ENCODE measurements around the gene CARMIL3. TPM values are rescaled to one million over a fixed set of nuclear protein-coding genes. Genes with fewer than 3 reads are reported as not detected.

CARMIL3 gene
- total RNA-seq, 2 donors from 2014 or later = 0.59 to 3.9 TPM

- Histone ChIP-seq H3K9me3 (no peaks in the 10 kb centered on the region), H3K27ac (no peak overlapping the region), H3K36me3 (no peaks in the 10 kb centered on the region), H3K4me3 (no peak overlapping the region), H3K4me1 (replicated peaks) (no peaks in the 10 kb centered on the region), H3K27me3 (replicated peaks; ENCODE audit: insufficient read depth) (no peaks in the 10 kb centered on the region)
- WGBS = 82% methylated on average over 10 of the region's 10 CpGs
- no peak for TF ChIP-seq CTCF (IDR thresholded peaks at IDR 0.05)
- no peak for TF ChIP-seq POLR2A (IDR thresholded peaks at IDR 0.05)
- TF ChIP-seq POLR2AphosphoS5 (IDR thresholded peaks at IDR 0.05) = no peak
- DNase-seq (ENCODE audit: low spot score) = no peak
- intact Hi-C loops (cut with DNase I) = loop anchor here (5.0 kb wide), 1 partner anchor 51 kb away; no protein-coding TSS in a partner anchor
Measured at GRCh38 chr14:24055971-24056799, 4.4 kb downstream of the CARMIL3 start.

- intact Hi-C loops (cut with DNase I) = loop anchor here (5.0 kb wide), 1 partner anchor 51 kb away; no protein-coding TSS in a partner anchor
- Histone ChIP-seq H3K27me3 (replicated peaks; ENCODE audit: insufficient read depth) (no peaks in the 10 kb centered on the region), H3K9me3 (no peaks in the 10 kb centered on the region), H3K27ac (no peak overlapping the region), H3K36me3 (no peaks in the 10 kb centered on the region), H3K4me3 (no peak overlapping the region), H3K4me1 (replicated peaks) (no peaks in the 10 kb centered on the region)
- TF ChIP-seq POLR2AphosphoS5 (IDR thresholded peaks at IDR 0.05) = no peak
- no peak for TF ChIP-seq POLR2A (IDR thresholded peaks at IDR 0.05)
- TF ChIP-seq CTCF (IDR thresholded peaks at IDR 0.05) = no peak
- 53% methylated on average over 8 of the region's 8 CpGs for WGBS
- DNase-seq (ENCODE audit: low spot score) = no peak
Measured at GRCh38 chr14:24056800-24057184, 5.0 kb downstream of the CARMIL3 start.

- intact Hi-C loops (cut with DNase I) = loop anchor here (5.0 kb wide), 1 partner anchor 50 kb away; no protein-coding TSS in a partner anchor
- H3K36me3 ChIP-seq = no peaks in the 10 kb centered on the region
Measured at GRCh38 chr14:24057271-24057670, 5.5 kb downstream of the CARMIL3 start.

GRCh38 chr14:24057867-24058259, 6.1 kb downstream of the CARMIL3 start:
- Histone ChIP-seq H3K4me1 (replicated peaks) (no peaks in the 10 kb centered on the region), H3K27ac (no peak overlapping the region), H3K4me3 (no peak overlapping the region), H3K36me3 (no peaks in the 10 kb centered on the region), H3K27me3 (replicated peaks; ENCODE audit: insufficient read depth) (no peaks in the 10 kb centered on the region), H3K9me3 (no peaks in the 10 kb centered on the region)
- DNase-seq (ENCODE audit: low spot score) = no peak
- intact Hi-C loops (cut with DNase I) = loop anchor here (2.0 to 5.0 kb wide), 2 partner anchors 33 to 49 kb away; no protein-coding TSS in a partner anchor
- TF ChIP-seq CTCF (IDR thresholded peaks at IDR 0.05) (no peak), POLR2A (IDR thresholded peaks at IDR 0.05) (no peak), POLR2AphosphoS5 (IDR thresholded peaks at IDR 0.05) (no peak)
- 70% methylated on average over 11 of the region's 14 CpGs for WGBS

More at GRCh38 chr14:24057271-24057670, 5.5 kb downstream of the CARMIL3 start:
- H3K4me1 ChIP-seq (replicated peaks) = no peaks in the 10 kb centered on the region
- no peak overlapping the region for H3K27ac ChIP-seq
- TF ChIP-seq POLR2AphosphoS5 (IDR thresholded peaks at IDR 0.05) = no peak
- TF ChIP-seq POLR2A (IDR thresholded peaks at IDR 0.05) = no peak
- TF ChIP-seq CTCF (IDR thresholded peaks at IDR 0.05) = no peak
- WGBS = 92% methylated on average over 2 of the region's 2 CpGs
- H3K9me3 ChIP-seq = no peaks in the 10 kb centered on the region
- no peak for DNase-seq (ENCODE audit: low spot score)
- H3K27me3 ChIP-seq (replicated peaks; ENCODE audit: insufficient read depth) = no peaks in the 10 kb centered on the region
- H3K4me3 ChIP-seq = no peak overlapping the region

All from prostate gland (tissue), 2 donors.